Parathyroid adenoma (tissue), 2 donors: ENCODE measurements around the gene HOXA13.

Experiments
- H2AFZ ChIP-seq: fragments of 300-600 bp; sonication (generic); one replicate; pipeline ENCODE4 v1.7.0; 2017; ENCODE audit warnings: antibody characterized with exemption, mild to moderate bottlenecking
- H3K27ac ChIP-seq: fragments of 300-600 bp; sonication (generic); one replicate; pipeline ENCODE4 v1.7.0; 2017
- H3K27me3 ChIP-seq: fragments of 300-600 bp; sonication (generic); one replicate; pipeline ENCODE4 v1.7.0; 2017; ENCODE audit warnings: low read length; ENCODE audit not compliant: control insufficient read depth, insufficient read depth
- H3K36me3 ChIP-seq: fragments of 300-600 bp; sonication (generic); one replicate; pipeline ENCODE4 v1.7.0; 2017; ENCODE audit warnings: low read length; ENCODE audit not compliant: control insufficient read depth, insufficient read depth
- H3K4me1 ChIP-seq: fragments of 300-600 bp; sonication (generic); one replicate; pipeline ENCODE4 v1.7.0; 2017; ENCODE audit warnings: control low read depth
- H3K4me2 ChIP-seq: fragments of 300-600 bp; sonication (generic); one replicate; pipeline ENCODE4 v1.7.0; 2017; ENCODE audit warnings: low read length
- H3K4me3 ChIP-seq: fragments of 300-600 bp; sonication (generic); one replicate; pipeline ENCODE4 v1.7.0; 2017; ENCODE audit warnings: low read depth, low read length
- H3K79me2 ChIP-seq: fragments of 300-600 bp; sonication (generic); one replicate; pipeline ENCODE4 v1.7.0; 2017; ENCODE audit warnings: control low read depth
- H3K9ac ChIP-seq: fragments of 300-600 bp; sonication (generic); one replicate; pipeline ENCODE4 v1.7.0; 2017; ENCODE audit warnings: mild to moderate bottlenecking
- H3K9me3 ChIP-seq: fragments of 300-600 bp; sonication (generic); one replicate; pipeline ENCODE4 v1.7.0; 2017; ENCODE audit warnings: low read length; ENCODE audit not compliant: control insufficient read depth
- CTCF ChIP-seq: fragments of 300-600 bp; sonication (generic); IDR thresholded peaks from one replicate; pipeline ENCODE4 v1.7.0; 2017; ENCODE audit warnings: antibody characterized with exemption, mild to moderate bottlenecking
- donor health status: primary hyperparathyroidism.

The HOXA13 gene

GRCh38 chr7:27182861-27183681, 16.8 kb downstream of the HOXA13 start:
- Histone ChIP-seq H3K4me2 (no peak overlapping the region), H3K9me3 (no peaks in the 10 kb centered on the region), H3K4me1 (no peaks in the 10 kb centered on the region), H3K9ac (no peak overlapping the region), H3K4me3 (no peak overlapping the region), H3K27ac (no peak overlapping the region), H3K27me3 (peaks cover 39% of the 10 kb centered on the region), H3K36me3 (no peaks in the 10 kb centered on the region), H2AFZ (no peak overlapping the region), H3K79me2 (no peaks in the 10 kb centered on the region)
- no peak for TF ChIP-seq CTCF

- Histone ChIP-seq H3K36me3 (no peaks in the 10 kb centered on the region), H3K79me2 (no peaks in the 10 kb centered on the region), H3K4me1 (no peaks in the 10 kb centered on the region), H3K9ac (no peak overlapping the region), H3K9me3 (no peaks in the 10 kb centered on the region), H3K4me2 (no peak overlapping the region), H2AFZ (no peak overlapping the region), H3K27me3 (peaks cover 40% of the 10 kb centered on the region), H3K27ac (no peak overlapping the region), H3K4me3 (no peak overlapping the region)
- no peak for TF ChIP-seq CTCF
Observed at GRCh38 chr7:27182285-27182841, 17.5 kb downstream of the HOXA13 start.

- Histone ChIP-seq H3K27me3 (peaks cover 42% of the 10 kb centered on the region), H2AFZ (no peak overlapping the region), H3K27ac (no peak overlapping the region), H3K79me2 (no peaks in the 10 kb centered on the region), H3K9me3 (no peaks in the 10 kb centered on the region), H3K9ac (no peak overlapping the region), H3K4me3 (no peak overlapping the region), H3K4me1 (no peaks in the 10 kb centered on the region), H3K36me3 (no peaks in the 10 kb centered on the region), H3K4me2 (no peak overlapping the region)
- no peak for TF ChIP-seq CTCF
Observed at GRCh38 chr7:27181795-27182275, 18.1 kb downstream of the HOXA13 start.

GRCh38 chr7:27180431-27181420, 19.2 kb downstream of the HOXA13 start:
- H3K9me3 ChIP-seq: no peaks in the 10 kb centered on the region
- H3K79me2 ChIP-seq: no peaks in the 10 kb centered on the region
- H3K9ac ChIP-seq: no peak overlapping the region
- no peak for TF ChIP-seq CTCF
- no peak overlapping the region for H2AFZ ChIP-seq
- H3K4me3 ChIP-seq: no peak overlapping the region
- H3K36me3 ChIP-seq: no peaks in the 10 kb centered on the region
- H3K4me2 ChIP-seq: no peak overlapping the region
- no peaks in the 10 kb centered on the region for H3K4me1 ChIP-seq
- H3K27ac ChIP-seq: no peak overlapping the region
- H3K27me3 ChIP-seq: peaks cover 39% of the 10 kb centered on the region
